A673 (cell line): Measurements from ENCODE around the gene SPATA31C1. TPM values are rescaled to one million over a fixed set of nuclear protein-coding genes. Genes with fewer than 3 reads are reported as not detected.

Experiments
- BruUV-seq: library from RNA; stranded (reverse); fragments of 400-500 nt; replicated peaks from 2 replicates; lab custom pipeline; 2021; lab: Mats Ljungman, UMichigan
- CTCF ChIA-PET: fragments of 300-600 bp; sonication (Branson Sonifier 250); formaldehyde crosslinking; loops from one replicate; lab custom pipeline; 2022; ENCODE audit warnings: antibody characterized with exemption; lab: Charles Lee
- POLR2A ChIA-PET: fragments of 300-600 bp; sonication (Branson Sonifier 250); formaldehyde crosslinking; loops from one replicate; lab custom pipeline; 2022; ENCODE audit warnings: antibody characterized with exemption; ENCODE audit not compliant: low non-redundant PET; lab: Charles Lee
- DNase-seq: peaks from one replicate; pipeline ENCODE4 v3.0.0-alpha.2; 2015; ENCODE audit warnings: low spot score
- H3K27ac ChIP-seq: fragments of 200-600 bp; sonication (generic); 2 replicates; pipeline ENCODE4 v1.5.1; 2016; ENCODE audit warnings: mixed run types, low read depth, mild to moderate bottlenecking, mixed read lengths, antibody characterized with exemption, low read length; ENCODE audit not compliant: poor library complexity, severe bottlenecking
- H3K27me3 ChIP-seq: fragments of 200-600 bp; sonication (generic); replicated peaks from 2 replicates; pipeline ENCODE4 v1.6.1; 2017; ENCODE audit warnings: mixed run types, low read depth, mild to moderate bottlenecking, mixed read lengths, antibody characterized with exemption, low read length; ENCODE audit not compliant: insufficient read depth, poor library complexity
- H3K36me3 ChIP-seq: fragments of 200-600 bp; sonication (generic); 2 replicates; pipeline ENCODE4 v1.6.1; 2016; ENCODE audit warnings: mixed run types, mild to moderate bottlenecking, mixed read lengths, antibody characterized with exemption, low read length; ENCODE audit not compliant: insufficient read depth, poor library complexity, severe bottlenecking
- H3K4me1 ChIP-seq: fragments of 200-600 bp; sonication (generic); 2 replicates; pipeline ENCODE4 v1.6.1; 2017; ENCODE audit warnings: mixed run types, mild to moderate bottlenecking, mixed read lengths, antibody characterized with exemption, low read length; ENCODE audit not compliant: insufficient read depth, poor library complexity, severe bottlenecking
- H3K4me3 ChIP-seq: fragments of 200-600 bp; sonication (generic); 2 replicates; pipeline ENCODE4 v1.5.1; 2016; ENCODE audit warnings: low read depth, mixed run types, mild to moderate bottlenecking, mixed read lengths, low read length; ENCODE audit not compliant: poor library complexity, severe bottlenecking
- H3K9me3 ChIP-seq: fragments of 200-600 bp; sonication (generic); 2 replicates; pipeline ENCODE4 v1.6.1; 2016; ENCODE audit warnings: mixed run types, low read depth, mild to moderate bottlenecking, mixed read lengths, antibody characterized with exemption, low read length; ENCODE audit not compliant: poor library complexity, severe bottlenecking
- CTCF ChIP-seq: fragments of 300-800, 200-600 bp; sonication (generic); conservative IDR thresholded peaks from 2 replicates; pipeline ENCODE4 v1.5.1; 2017; ENCODE audit warnings: low read depth, mild to moderate bottlenecking, antibody characterized with exemption, low read length, moderate library complexity, mixed read lengths
- EZH2 ChIP-seq: fragments of 200-600 bp; sonication (generic); IDR thresholded peaks from 2 replicates; pipeline ENCODE4 v1.6.1; 2017; ENCODE audit warnings: borderline replicate concordance, low read depth, mild to moderate bottlenecking, mixed read lengths, antibody characterized with exemption, low read length; ENCODE audit not compliant: poor library complexity, severe bottlenecking
- intact Hi-C: fragments of 100-400 bp; cut with micrococcal nuclease; formaldehyde crosslinking; loops from one replicate; pipeline ENCODE4 v1.10.0; 2022; ENCODE audit not compliant: unreplicated experiment
- total RNA-seq: library from RNA; stranded (reverse); gene quantifications from 2 replicates; pipeline ENCODE4 v1.2.3, GENCODE V29; 2021

The SPATA31C1 gene
- total RNA-seq, 1 experiment from 2014 or later, result not detected

DNA sequence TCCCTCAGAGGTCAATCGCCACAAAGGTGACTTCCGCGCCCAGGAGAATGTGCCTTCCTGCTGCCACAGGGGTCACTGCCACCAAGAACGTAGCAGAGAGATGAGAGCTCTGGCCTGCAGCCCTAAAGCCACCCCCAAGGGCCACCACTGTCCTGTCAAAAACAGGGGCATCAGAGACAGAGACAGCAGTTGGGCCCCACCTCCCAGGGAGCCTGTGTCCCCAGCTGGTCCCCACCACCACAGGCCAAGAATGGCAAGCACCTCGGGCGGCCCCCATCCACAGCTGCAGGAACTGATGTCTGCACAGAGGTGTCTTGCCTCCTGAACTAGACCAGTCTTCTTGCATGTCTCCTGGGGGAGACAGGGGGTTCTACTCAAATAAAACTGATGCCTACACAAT is 29.3 kb upstream of the SPATA31C1 start:
- no TSS peak for BruUV-seq
- no peak for TF ChIP-seq CTCF
- TF ChIP-seq EZH2, result no peak
- no peaks in the 10 kb centered on the region for H3K27me3 ChIP-seq
- ChIA-PET CTCF (no interaction called here), POLR2A (no interaction called here)
- DNase-seq, result no peak
- H3K9me3 ChIP-seq, result no peaks in the 10 kb centered on the region
- no peak overlapping the region for H3K27ac ChIP-seq
- intact Hi-C loops, result no loop called here
- no peaks in the 10 kb centered on the region for H3K4me1 ChIP-seq
- no peaks in the 10 kb centered on the region for H3K36me3 ChIP-seq
- H3K4me3 ChIP-seq, result no peak overlapping the region

GRCh38 chr9:87889065-87889881 is 28.5 kb upstream of the SPATA31C1 start:
- ChIA-PET POLR2A (no interaction called here), CTCF (no interaction called here)
- Histone ChIP-seq H3K36me3 (no peaks in the 10 kb centered on the region), H3K9me3 (no peaks in the 10 kb centered on the region), H3K27ac (no peak overlapping the region), H3K4me1 (no peaks in the 10 kb centered on the region), H3K27me3 (no peaks in the 10 kb centered on the region), H3K4me3 (no peak overlapping the region)
- intact Hi-C loops, result no loop called here
- TF ChIP-seq CTCF (no peak), EZH2 (no peak)
- DNase-seq, result no peak
- BruUV-seq, result no TSS peak

GRCh38 chr9:87889882-87890252 is 27.9 kb upstream of the SPATA31C1 start:
- intact Hi-C loops, result no loop called here
- Histone ChIP-seq H3K9me3 (no peaks in the 10 kb centered on the region), H3K27ac (no peak overlapping the region), H3K36me3 (no peaks in the 10 kb centered on the region), H3K27me3 (no peaks in the 10 kb centered on the region), H3K4me1 (no peaks in the 10 kb centered on the region), H3K4me3 (no peak overlapping the region)
- TF ChIP-seq CTCF (no peak), EZH2 (no peak)
- DNase-seq, result no peak
- CTCF ChIA-PET, result no interaction called here
- POLR2A ChIA-PET, result no interaction called here
- BruUV-seq, result no TSS peak
